Neural cell (in vitro differentiated cells): ENCODE results near the gene TCFL5. TPM values are rescaled to one million over a fixed set of nuclear protein-coding genes. Genes with fewer than 3 reads are reported as not detected.

Source experiments
- H2AFZ ChIP-seq: fragments of 200-600, 300-800 bp; sonication (generic), shearing (Covaris generic); 2 replicates; pipeline ENCODE4 v1.6.0; 2014; ENCODE audit warnings: low read depth, mild to moderate bottlenecking, antibody characterized with exemption, low read length, moderate library complexity
- H3F3A ChIP-seq: fragments of 200-600 bp; shearing (Covaris generic); 2 replicates; pipeline ENCODE4 v1.6.1; 2016; ENCODE audit warnings: mild to moderate bottlenecking, moderate library complexity, mixed read lengths, antibody characterized with exemption, low read length; ENCODE audit not compliant: insufficient read depth, poor library complexity, severe bottlenecking
- H3K27ac ChIP-seq: fragments of 200-600, 300-800 bp; sonication (generic), shearing (Covaris generic); 2 replicates; pipeline ENCODE4 v1.5.1; 2014; ENCODE audit warnings: mild to moderate bottlenecking, low read length, moderate library complexity
- H3K27me3 ChIP-seq: fragments of 300-800, 200-600 bp; sonication (generic), shearing (Covaris generic); 2 replicates; pipeline ENCODE4 v1.6.0; 2014; ENCODE audit warnings: mild to moderate bottlenecking, low read depth, low read length, moderate library complexity; ENCODE audit not compliant: insufficient read depth
- H3K36me3 ChIP-seq: fragments of 300-800, 200-600 bp; sonication (generic), shearing (Covaris generic); 2 replicates; pipeline ENCODE4 v1.5.1; 2014; ENCODE audit warnings: mild to moderate bottlenecking, antibody characterized with exemption, low read length, moderate library complexity; ENCODE audit not compliant: insufficient read depth
- H3K4me2 ChIP-seq: fragments of 300-800, 200-600 bp; sonication (generic), shearing (Covaris generic); 2 replicates; pipeline ENCODE4 v1.6.0; 2014; ENCODE audit warnings: mild to moderate bottlenecking, low read length
- H3K4me3 ChIP-seq: fragments of 300-800, 200-600 bp; sonication (generic), shearing (Covaris generic); 2 replicates; pipeline ENCODE4 v1.5.1; 2014; ENCODE audit warnings: mild to moderate bottlenecking, low read length, moderate library complexity
- H3K79me2 ChIP-seq: fragments of 200-600 bp; shearing (Covaris generic); replicated peaks from 2 replicates; pipeline ENCODE4 v1.6.0; 2014; ENCODE audit warnings: mild to moderate bottlenecking, low read length, moderate library complexity; ENCODE audit not compliant: insufficient read depth
- H3K9ac ChIP-seq: fragments of 300-800, 200-600 bp; sonication (generic), shearing (Covaris generic); 2 replicates; pipeline ENCODE4 v1.6.1; 2016; ENCODE audit warnings: mild to moderate bottlenecking, low read length, mixed read lengths
- H3K9me2 ChIP-seq: fragments of 200-600 bp; shearing (Covaris generic); 2 replicates; pipeline ENCODE4 v1.6.1; 2016; ENCODE audit warnings: mild to moderate bottlenecking, low read length, mixed read lengths; ENCODE audit not compliant: insufficient read depth
- H3K9me3 ChIP-seq: fragments of 200-600, 300-800 bp; sonication (generic), shearing (Covaris generic); 2 replicates; pipeline ENCODE4 v1.6.1; 2016; ENCODE audit warnings: mild to moderate bottlenecking, mixed run types, low read length, moderate library complexity, mixed read lengths
- H4K20me1 ChIP-seq: fragments of 200-600 bp; shearing (Covaris generic); 2 replicates; pipeline ENCODE4 v1.6.1; 2016; ENCODE audit warnings: mild to moderate bottlenecking, mixed run types; ENCODE audit not compliant: insufficient read depth
- EP300 ChIP-seq: fragments of 450-650 bp; conservative IDR thresholded peaks from 2 replicates; pipeline ENCODE4 v1.6.1; 2014; ENCODE audit warnings: antibody characterized with exemption, mild to moderate bottlenecking, moderate library complexity; ENCODE audit not compliant: poor library complexity, severe bottlenecking
- EZH2 ChIP-seq: fragments of 200-600, 300-800 bp; shearing (Covaris generic), sonication (generic); IDR thresholded peaks from 2 replicates; pipeline ENCODE4 v1.6.1; 2014; ENCODE audit warnings: antibody characterized with exemption, low read length, borderline replicate concordance, mild to moderate bottlenecking; ENCODE audit not compliant: insufficient read depth, poor library complexity, severe bottlenecking
- MXI1 ChIP-seq: fragments of 450-650 bp; conservative IDR thresholded peaks from 2 replicates; pipeline ENCODE4 v1.6.1; 2014; ENCODE audit warnings: antibody characterized with exemption, mild to moderate bottlenecking; ENCODE audit not compliant: poor library complexity, severe bottlenecking
- POLR2AphosphoS5 ChIP-seq: IDR thresholded peaks from 2 replicates; pipeline ENCODE4 v1.6.1; 2012
- RAD21 ChIP-seq: fragments of 450-650 bp; conservative IDR thresholded peaks from 2 replicates; pipeline ENCODE4 v1.6.1; 2014; ENCODE audit warnings: antibody characterized with exemption, mild to moderate bottlenecking, moderate library complexity
- SMC3 ChIP-seq: fragments of 450-650 bp; conservative IDR thresholded peaks from 2 replicates; pipeline ENCODE4 v1.6.1; 2014; ENCODE audit warnings: antibody characterized with exemption, mild to moderate bottlenecking, moderate library complexity; ENCODE audit not compliant: poor library complexity
- TAF1 ChIP-seq: IDR thresholded peaks from 2 replicates; pipeline ENCODE4 v1.6.1; 2012; ENCODE audit warnings: low read depth
- polyA plus RNA-seq: library from polyadenylated mRNA; depleted of rRNA; stranded (reverse); fragments of >200 nt; gene quantifications from 2 replicates; pipeline ENCODE4 v1.2.3, GENCODE V29; 2014
- TF ChIP-seq, protein P1 (sequence below): IDR thresholded peaks from 2 replicates; pipeline ENCODE4 v1.6.1; 2012; ENCODE audit warnings: borderline replicate concordance
- TF ChIP-seq, protein P2 (sequence below): fragments of 450-650 bp; IDR thresholded peaks from 2 replicates; pipeline ENCODE4 v1.5.1; 2014; ENCODE audit warnings: antibody characterized with exemption, mild to moderate bottlenecking, moderate library complexity; ENCODE audit not compliant: poor library complexity, severe bottlenecking

The TCFL5 gene
- polyA plus RNA-seq, 1 donor from 2014 or later: 9.8 TPM

DNA sequence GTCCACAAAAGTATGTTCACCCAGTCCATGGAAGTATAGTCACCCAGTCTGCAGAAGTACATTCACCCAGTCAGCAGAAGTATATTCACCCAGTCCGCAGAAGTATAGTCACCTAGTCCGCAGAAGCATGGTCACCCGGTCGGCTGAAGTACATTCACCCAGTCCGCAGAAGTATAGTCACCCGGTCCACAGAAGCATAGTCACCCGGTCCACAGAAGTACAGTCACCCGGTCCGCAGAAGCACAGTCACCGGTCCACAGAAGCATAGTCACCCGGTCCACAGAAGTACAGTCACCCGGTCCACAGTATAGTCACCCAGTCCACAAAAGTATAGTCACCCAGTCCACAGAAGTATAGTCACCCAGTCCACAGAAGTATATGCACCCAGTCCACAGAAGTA is 8.8 kb downstream of the TCFL5 start:
- Histone ChIP-seq H3K36me3 (no peaks in the 10 kb centered on the region), H3K27ac (no peak overlapping the region), H3K4me3 (no peak overlapping the region), H4K20me1 (no peaks in the 10 kb centered on the region), H3K79me2 (no peaks in the 10 kb centered on the region), H2AFZ (no peak overlapping the region), H3K9me3 (no peaks in the 10 kb centered on the region), H3F3A (no peaks in the 10 kb centered on the region), H3K4me2 (no peak overlapping the region), H3K27me3 (no peaks in the 10 kb centered on the region), H3K9ac (no peak overlapping the region), H3K9me2 (no peaks in the 10 kb centered on the region)
- TF ChIP-seq RAD21 (no peak), POLR2AphosphoS5 (no peak), EP300 (no peak), EZH2 (no peak), MXI1 (no peak), TAF1 (no peak), SMC3 (no peak)
- TF ChIP-seq, protein P1, sequence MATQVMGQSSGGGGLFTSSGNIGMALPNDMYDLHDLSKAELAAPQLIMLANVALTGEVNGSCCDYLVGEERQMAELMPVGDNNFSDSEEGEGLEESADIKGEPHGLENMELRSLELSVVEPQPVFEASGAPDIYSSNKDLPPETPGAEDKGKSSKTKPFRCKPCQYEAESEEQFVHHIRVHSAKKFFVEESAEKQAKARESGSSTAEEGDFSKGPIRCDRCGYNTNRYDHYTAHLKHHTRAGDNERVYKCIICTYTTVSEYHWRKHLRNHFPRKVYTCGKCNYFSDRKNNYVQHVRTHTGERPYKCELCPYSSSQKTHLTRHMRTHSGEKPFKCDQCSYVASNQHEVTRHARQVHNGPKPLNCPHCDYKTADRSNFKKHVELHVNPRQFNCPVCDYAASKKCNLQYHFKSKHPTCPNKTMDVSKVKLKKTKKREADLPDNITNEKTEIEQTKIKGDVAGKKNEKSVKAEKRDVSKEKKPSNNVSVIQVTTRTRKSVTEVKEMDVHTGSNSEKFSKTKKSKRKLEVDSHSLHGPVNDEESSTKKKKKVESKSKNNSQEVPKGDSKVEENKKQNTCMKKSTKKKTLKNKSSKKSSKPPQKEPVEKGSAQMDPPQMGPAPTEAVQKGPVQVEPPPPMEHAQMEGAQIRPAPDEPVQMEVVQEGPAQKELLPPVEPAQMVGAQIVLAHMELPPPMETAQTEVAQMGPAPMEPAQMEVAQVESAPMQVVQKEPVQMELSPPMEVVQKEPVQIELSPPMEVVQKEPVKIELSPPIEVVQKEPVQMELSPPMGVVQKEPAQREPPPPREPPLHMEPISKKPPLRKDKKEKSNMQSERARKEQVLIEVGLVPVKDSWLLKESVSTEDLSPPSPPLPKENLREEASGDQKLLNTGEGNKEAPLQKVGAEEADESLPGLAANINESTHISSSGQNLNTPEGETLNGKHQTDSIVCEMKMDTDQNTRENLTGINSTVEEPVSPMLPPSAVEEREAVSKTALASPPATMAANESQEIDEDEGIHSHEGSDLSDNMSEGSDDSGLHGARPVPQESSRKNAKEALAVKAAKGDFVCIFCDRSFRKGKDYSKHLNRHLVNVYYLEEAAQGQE: no peak
- TF ChIP-seq, protein P2, sequence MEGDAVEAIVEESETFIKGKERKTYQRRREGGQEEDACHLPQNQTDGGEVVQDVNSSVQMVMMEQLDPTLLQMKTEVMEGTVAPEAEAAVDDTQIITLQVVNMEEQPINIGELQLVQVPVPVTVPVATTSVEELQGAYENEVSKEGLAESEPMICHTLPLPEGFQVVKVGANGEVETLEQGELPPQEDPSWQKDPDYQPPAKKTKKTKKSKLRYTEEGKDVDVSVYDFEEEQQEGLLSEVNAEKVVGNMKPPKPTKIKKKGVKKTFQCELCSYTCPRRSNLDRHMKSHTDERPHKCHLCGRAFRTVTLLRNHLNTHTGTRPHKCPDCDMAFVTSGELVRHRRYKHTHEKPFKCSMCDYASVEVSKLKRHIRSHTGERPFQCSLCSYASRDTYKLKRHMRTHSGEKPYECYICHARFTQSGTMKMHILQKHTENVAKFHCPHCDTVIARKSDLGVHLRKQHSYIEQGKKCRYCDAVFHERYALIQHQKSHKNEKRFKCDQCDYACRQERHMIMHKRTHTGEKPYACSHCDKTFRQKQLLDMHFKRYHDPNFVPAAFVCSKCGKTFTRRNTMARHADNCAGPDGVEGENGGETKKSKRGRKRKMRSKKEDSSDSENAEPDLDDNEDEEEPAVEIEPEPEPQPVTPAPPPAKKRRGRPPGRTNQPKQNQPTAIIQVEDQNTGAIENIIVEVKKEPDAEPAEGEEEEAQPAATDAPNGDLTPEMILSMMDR: no peak

DNA sequence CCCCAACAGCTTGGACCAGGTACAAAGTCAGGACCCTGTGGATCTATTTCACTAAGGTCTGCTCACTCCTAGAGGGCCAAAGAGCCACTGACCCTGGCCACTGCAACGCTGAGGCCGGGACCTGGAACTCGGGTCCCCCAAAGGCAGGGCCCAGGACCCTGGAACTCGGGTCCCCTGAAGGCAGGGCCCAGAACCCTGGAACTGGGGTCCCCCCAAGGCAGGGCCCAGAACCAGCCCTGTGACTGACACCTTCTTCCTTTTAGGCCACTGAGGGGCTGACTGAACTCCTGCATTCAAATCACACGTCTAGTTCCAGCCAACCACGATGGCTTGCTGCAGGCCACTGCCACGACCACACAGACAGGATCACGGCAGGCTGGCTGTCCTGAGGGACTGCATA is 9.4 kb downstream of the TCFL5 start:
- Histone ChIP-seq H3K4me3 (no peak overlapping the region), H4K20me1 (no peaks in the 10 kb centered on the region), H2AFZ (no peak overlapping the region), H3K9me2 (no peaks in the 10 kb centered on the region), H3K27ac (no peak overlapping the region), H3K27me3 (no peaks in the 10 kb centered on the region), H3F3A (no peaks in the 10 kb centered on the region), H3K9ac (no peak overlapping the region), H3K79me2 (no peaks in the 10 kb centered on the region), H3K36me3 (no peaks in the 10 kb centered on the region), H3K4me2 (no peak overlapping the region), H3K9me3 (no peaks in the 10 kb centered on the region)
- TF ChIP-seq TAF1: no peak
- TF ChIP-seq, protein P2: no peak
- no peak for TF ChIP-seq EP300
